Measurements from ENCODE around the gene HYAL2. TPM values are rescaled to one million over a fixed set of nuclear protein-coding genes. Genes with fewer than 3 reads are reported as not detected.

The HYAL2 gene
- total and polyA plus RNA-seq, 4 donors, result 19.5 to 57.6 (median 33.2) TPM

GRCh38 chr3:50341537-50341936, 19.0 kb upstream of the HYAL2 start:
- DNase-seq (ENCODE audit: low spot score), result no peak
- TF ChIP-seq CTCF (IDR thresholded peaks at IDR 0.05; ENCODE audit: low read depth, low read length, missing input control) (no peak), MAX (IDR thresholded peaks at IDR 0.05) (no peak), YY1 (IDR thresholded peaks at IDR 0.05) (no peak), RAD21 (IDR thresholded peaks at IDR 0.05) (no peak), HNF4A (conservative IDR thresholded peaks at IDR 0.05) (no peak), FOXA1 (IDR thresholded peaks at IDR 0.05) (no peak), NR2F2 (IDR thresholded peaks at IDR 0.05) (no peak), SP1 (IDR thresholded peaks at IDR 0.05) (no peak), EGR1 (IDR thresholded peaks at IDR 0.05; ENCODE audit: low read depth in 2 of 2) (no peak), RXRA (IDR thresholded peaks at IDR 0.05) (no peak), GABPA (IDR thresholded peaks at IDR 0.05 in 1 of 2, conservative IDR thresholded peaks at IDR 0.05 in 1 of 2) (no peak), ZBTB33 (IDR thresholded peaks at IDR 0.05) (no peak), JUND (IDR thresholded peaks at IDR 0.05) (no peak)
- 96% methylated on average over 9 of the region's 9 CpGs for WGBS
- no peak overlapping the region for H3K4me3 ChIP-seq (ENCODE audit: low read depth in 1 of 3, low read length in 3 of 3)
- H3K9me3 ChIP-seq (ENCODE audit: control insufficient read depth in 4 of 4, low read length in 3 of 4), result no peaks in the 10 kb centered on the region
- no peak overlapping the region for H3K9ac ChIP-seq (ENCODE audit: low read depth in 1 of 2, low read length in 2 of 2)
- no peaks in the 10 kb centered on the region for H3K27me3 ChIP-seq (ENCODE audit: control insufficient read depth in 4 of 4, insufficient read depth in 4 of 4, low read length in 3 of 4)
- peak overlapping the region in 1 of 2 donors; percentile 21 for H3K27ac ChIP-seq (ENCODE audit: low read depth in 1 of 2, low read length in 2 of 2)
- H3K36me3 ChIP-seq (ENCODE audit: control insufficient read depth in 4 of 4, insufficient read depth in 3 of 4, low read depth in 1 of 4, low read length in 3 of 4), result no peaks in the 10 kb centered on the region
- H3K4me1 ChIP-seq (ENCODE audit: control insufficient read depth in 4 of 4, insufficient read depth in 4 of 4, low read length in 3 of 4), result peaks cover 6 to 26% (median 13%) of the 10 kb centered on the region in 4 donors

GRCh38 chr3:50340448-50341329, 18.1 kb upstream of the HYAL2 start, which contains the start of gene RASSF1:
RASSF1 (minus strand) TSS chr3:50340836; CDS start chr3:50340805, 31 bp downstream.
- DNase-seq (ENCODE audit: low spot score), result peak; percentile 78
- H3K36me3 ChIP-seq (ENCODE audit: control insufficient read depth in 4 of 4, insufficient read depth in 3 of 4, low read depth in 1 of 4, low read length in 3 of 4), result no peaks in the 10 kb centered on the region
- H3K9me3 ChIP-seq (ENCODE audit: control insufficient read depth in 4 of 4, low read length in 3 of 4), result no peaks in the 10 kb centered on the region
- 23% methylated on average over 85 of the region's 85 CpGs for WGBS
- peak within 1 kb of the TSS; percentile 10 to 62 for H3K9ac ChIP-seq (ENCODE audit: low read depth in 1 of 2, low read length in 2 of 2)
- H3K4me1 ChIP-seq (ENCODE audit: control insufficient read depth in 4 of 4, insufficient read depth in 4 of 4, low read length in 3 of 4), result peaks cover 11 to 32% (median 18%) of the 10 kb centered on the region in 4 donors
- no peaks in the 10 kb centered on the region for H3K27me3 ChIP-seq (ENCODE audit: control insufficient read depth in 4 of 4, insufficient read depth in 4 of 4, low read length in 3 of 4)
- H3K4me3 ChIP-seq (ENCODE audit: low read depth in 1 of 3, low read length in 3 of 3), result peak within 1 kb of the TSS in 1 of 3 donors; percentile 42
- peak within 1 kb of the TSS; percentile 21 to 34 for H3K27ac ChIP-seq (ENCODE audit: low read depth in 1 of 2, low read length in 2 of 2)
- TF ChIP-seq FOXA1 (IDR thresholded peaks at IDR 0.05) (no peak), MAX (IDR thresholded peaks at IDR 0.05) (no peak), HNF4A (conservative IDR thresholded peaks at IDR 0.05) (no peak), RXRA (IDR thresholded peaks at IDR 0.05) (peak in 1 of 2 donors; percentile 12), NR2F2 (IDR thresholded peaks at IDR 0.05) (no peak), SP1 (IDR thresholded peaks at IDR 0.05) (peak; percentile 36), JUND (IDR thresholded peaks at IDR 0.05) (no peak), ZBTB33 (IDR thresholded peaks at IDR 0.05) (no peak), CTCF (IDR thresholded peaks at IDR 0.05; ENCODE audit: low read depth, low read length, missing input control) (no peak), FOXA2 (IDR thresholded peaks at IDR 0.05) (no peak), GABPA (IDR thresholded peaks at IDR 0.05 in 1 of 2, conservative IDR thresholded peaks at IDR 0.05 in 1 of 2) (peak in 1 of 2 donors; percentile 22), ATF3 (IDR thresholded peaks at IDR 0.05) (no peak), HNF4G (IDR thresholded peaks at IDR 0.05) (no peak)

Measured in liver (tissue), 9 donors.